SH-SY5Y (cell line): ENCODE results near the gene CPA4.

Experiments
- GATA2 ChIP-seq: IDR thresholded peaks from 2 replicates; pipeline ENCODE4 v1.6.1; 2011; ENCODE audit warnings: mild to moderate bottlenecking, low read depth, low read length
- GATA3 ChIP-seq: IDR thresholded peaks from 2 replicates; pipeline ENCODE4 v1.6.1; 2011; ENCODE audit warnings: low read depth, mild to moderate bottlenecking, low read length, moderate library complexity

- TF ChIP-seq GATA3: no peak
- peak; percentile 76 for TF ChIP-seq GATA2
Measured at GRCh38 chr7:130332259-130333053, 39.5 kb downstream of the CPA4 start.
